K562 (cell line): ENCODE results near the gene ARMC8. TPM values are rescaled to one million over a fixed set of nuclear protein-coding genes. Genes with fewer than 3 reads are reported as not detected.

Experiments
- CAMTA2 ChIP-seq: fragments of 250-450 bp; sonication (Bioruptor Pico); conservative IDR thresholded peaks from 2 replicates; pipeline ENCODE4 v1.5.1; 2022
- DIDO1 ChIP-seq: fragments of 450-650 bp; IDR thresholded peaks from 2 replicates; pipeline ENCODE4 v1.6.1; 2016; ENCODE audit warnings: low read depth, missing biosample characterization, missing genetic modification characterization
- NR1H2 ChIP-seq: sonication (generic); formaldehyde crosslinking; IDR thresholded peaks from 2 replicates; pipeline ENCODE4 v1.4.0; 2020; ENCODE audit warnings: mild to moderate bottlenecking, missing genetic modification reagents
- STAT5A ChIP-seq: IDR thresholded peaks from 2 replicates; pipeline ENCODE4 v1.6.1; 2012; ENCODE audit warnings: low read length, inconsistent platforms, borderline replicate concordance
- ZNF124 ChIP-seq: sonication (generic); formaldehyde crosslinking; IDR thresholded peaks from 2 replicates; pipeline ENCODE4 v1.8.1; 2022; ENCODE audit warnings: missing genetic modification reagents
- polyA plus RNA-seq, 8 experiments: library from polyadenylated mRNA; depleted of rRNA in 4 of 8; stranded (reverse) in 5 of 8; unstranded in 3 of 8; fragments of >200 nt; fragmentation: Nextera tagmentation in 2 of 8; fragmentation: Illumina TruSeq in 1 of 8; extraction: Ambion mirVana in 2 of 8; extraction: Trizol in 1 of 8; gene quantifications; 2 replicates each; pipeline versions ENCODE4 v1.2.1 to v1.2.3, GENCODE V29; 2011 to 2014; ENCODE audit warnings: inconsistent platforms in 1 of 8, missing spikeins in 1 of 8
- total RNA-seq, 7 experiments: library from RNA; depleted of rRNA in 6 of 7; stranded (reverse); fragments of >200 nt in 6 of 7; fragmentation: Illumina TruSeq in 2 of 7; extraction: Trizol in 2 of 7; gene quantifications; 2 replicates each; pipeline versions ENCODE4 v1.2.1 to v1.2.3, GENCODE V29; 2011 to 2021; ENCODE audit warnings: low replicate concordance in 1 of 7
- TF ChIP-seq, protein P1 (sequence below): fragments of 450-650 bp; IDR thresholded peaks from 2 replicates; pipeline ENCODE4 v1.6.1; 2016; ENCODE audit warnings: mild to moderate bottlenecking, moderate library complexity
- TF ChIP-seq, protein P2 (sequence below): fragments of 450-650 bp; IDR thresholded peaks from 2 replicates; pipeline ENCODE4 v1.7.0; 2016; ENCODE audit warnings: borderline replicate concordance
- TF ChIP-seq, protein P3 (sequence below): fragments of 250-450 bp; sonication (Bioruptor Pico); IDR thresholded peaks from 2 replicates; pipeline ENCODE4 v1.5.0; 2021; ENCODE audit warnings: mild to moderate bottlenecking, borderline replicate concordance
- TF ChIP-seq, protein P4 (sequence below): fragments of 450-650 bp; formaldehyde crosslinking; IDR thresholded peaks from 2 replicates; pipeline ENCODE4 v1.4.0; 2020; ENCODE audit warnings: mild to moderate bottlenecking, mixed read lengths

ARMC8 gene
- total and polyA plus RNA-seq, 9 of the 15 experiments (the other 6 are each of a cell fraction or from before 2014, with no cell fraction given), result 22.4 to 76.1 (median 37.3) TPM

DNA sequence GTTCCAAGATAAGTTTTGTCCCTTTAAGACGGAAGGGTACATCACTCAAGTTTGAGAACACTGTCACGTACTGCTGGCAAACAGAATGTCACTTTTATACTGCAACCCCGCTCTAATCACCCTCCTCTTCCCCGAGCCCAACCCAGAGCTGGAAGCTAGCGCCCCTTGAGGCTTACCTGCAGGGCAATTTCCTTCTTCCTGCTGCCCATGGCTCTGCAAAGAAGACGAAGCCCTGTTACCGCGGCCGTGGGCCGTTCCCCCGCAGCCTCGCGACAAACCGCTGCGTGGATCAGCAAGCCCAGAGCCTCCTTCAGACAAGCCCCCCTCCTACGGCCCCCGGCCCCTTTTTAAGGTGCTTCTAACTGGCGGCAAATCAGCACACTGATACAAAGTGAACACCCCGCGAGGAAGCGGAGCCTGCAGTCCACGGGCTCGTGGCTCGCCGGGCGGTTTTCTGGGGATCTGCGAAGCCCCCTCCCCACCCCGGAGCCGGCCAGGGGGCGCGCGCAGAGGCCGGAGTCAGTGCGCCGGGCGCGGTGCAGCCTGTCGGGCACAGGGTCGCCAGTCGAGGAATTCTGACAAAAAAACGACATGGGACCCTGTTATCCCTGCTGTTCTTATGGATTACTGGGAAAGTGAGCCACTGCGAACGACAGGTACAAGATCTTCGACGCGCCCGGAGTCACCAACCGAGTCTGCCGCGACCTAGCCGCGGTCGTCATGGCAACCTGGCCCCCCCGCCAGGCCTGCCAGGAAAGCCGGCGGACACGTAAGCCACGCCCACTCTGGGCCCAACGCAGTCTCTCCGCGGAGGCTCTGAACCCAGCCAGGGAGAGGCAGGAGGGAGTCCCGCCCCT is 142.3 kb downstream of the ARMC8 start, which contains the start of gene NME9 (continued):
- TF ChIP-seq, protein P1, sequence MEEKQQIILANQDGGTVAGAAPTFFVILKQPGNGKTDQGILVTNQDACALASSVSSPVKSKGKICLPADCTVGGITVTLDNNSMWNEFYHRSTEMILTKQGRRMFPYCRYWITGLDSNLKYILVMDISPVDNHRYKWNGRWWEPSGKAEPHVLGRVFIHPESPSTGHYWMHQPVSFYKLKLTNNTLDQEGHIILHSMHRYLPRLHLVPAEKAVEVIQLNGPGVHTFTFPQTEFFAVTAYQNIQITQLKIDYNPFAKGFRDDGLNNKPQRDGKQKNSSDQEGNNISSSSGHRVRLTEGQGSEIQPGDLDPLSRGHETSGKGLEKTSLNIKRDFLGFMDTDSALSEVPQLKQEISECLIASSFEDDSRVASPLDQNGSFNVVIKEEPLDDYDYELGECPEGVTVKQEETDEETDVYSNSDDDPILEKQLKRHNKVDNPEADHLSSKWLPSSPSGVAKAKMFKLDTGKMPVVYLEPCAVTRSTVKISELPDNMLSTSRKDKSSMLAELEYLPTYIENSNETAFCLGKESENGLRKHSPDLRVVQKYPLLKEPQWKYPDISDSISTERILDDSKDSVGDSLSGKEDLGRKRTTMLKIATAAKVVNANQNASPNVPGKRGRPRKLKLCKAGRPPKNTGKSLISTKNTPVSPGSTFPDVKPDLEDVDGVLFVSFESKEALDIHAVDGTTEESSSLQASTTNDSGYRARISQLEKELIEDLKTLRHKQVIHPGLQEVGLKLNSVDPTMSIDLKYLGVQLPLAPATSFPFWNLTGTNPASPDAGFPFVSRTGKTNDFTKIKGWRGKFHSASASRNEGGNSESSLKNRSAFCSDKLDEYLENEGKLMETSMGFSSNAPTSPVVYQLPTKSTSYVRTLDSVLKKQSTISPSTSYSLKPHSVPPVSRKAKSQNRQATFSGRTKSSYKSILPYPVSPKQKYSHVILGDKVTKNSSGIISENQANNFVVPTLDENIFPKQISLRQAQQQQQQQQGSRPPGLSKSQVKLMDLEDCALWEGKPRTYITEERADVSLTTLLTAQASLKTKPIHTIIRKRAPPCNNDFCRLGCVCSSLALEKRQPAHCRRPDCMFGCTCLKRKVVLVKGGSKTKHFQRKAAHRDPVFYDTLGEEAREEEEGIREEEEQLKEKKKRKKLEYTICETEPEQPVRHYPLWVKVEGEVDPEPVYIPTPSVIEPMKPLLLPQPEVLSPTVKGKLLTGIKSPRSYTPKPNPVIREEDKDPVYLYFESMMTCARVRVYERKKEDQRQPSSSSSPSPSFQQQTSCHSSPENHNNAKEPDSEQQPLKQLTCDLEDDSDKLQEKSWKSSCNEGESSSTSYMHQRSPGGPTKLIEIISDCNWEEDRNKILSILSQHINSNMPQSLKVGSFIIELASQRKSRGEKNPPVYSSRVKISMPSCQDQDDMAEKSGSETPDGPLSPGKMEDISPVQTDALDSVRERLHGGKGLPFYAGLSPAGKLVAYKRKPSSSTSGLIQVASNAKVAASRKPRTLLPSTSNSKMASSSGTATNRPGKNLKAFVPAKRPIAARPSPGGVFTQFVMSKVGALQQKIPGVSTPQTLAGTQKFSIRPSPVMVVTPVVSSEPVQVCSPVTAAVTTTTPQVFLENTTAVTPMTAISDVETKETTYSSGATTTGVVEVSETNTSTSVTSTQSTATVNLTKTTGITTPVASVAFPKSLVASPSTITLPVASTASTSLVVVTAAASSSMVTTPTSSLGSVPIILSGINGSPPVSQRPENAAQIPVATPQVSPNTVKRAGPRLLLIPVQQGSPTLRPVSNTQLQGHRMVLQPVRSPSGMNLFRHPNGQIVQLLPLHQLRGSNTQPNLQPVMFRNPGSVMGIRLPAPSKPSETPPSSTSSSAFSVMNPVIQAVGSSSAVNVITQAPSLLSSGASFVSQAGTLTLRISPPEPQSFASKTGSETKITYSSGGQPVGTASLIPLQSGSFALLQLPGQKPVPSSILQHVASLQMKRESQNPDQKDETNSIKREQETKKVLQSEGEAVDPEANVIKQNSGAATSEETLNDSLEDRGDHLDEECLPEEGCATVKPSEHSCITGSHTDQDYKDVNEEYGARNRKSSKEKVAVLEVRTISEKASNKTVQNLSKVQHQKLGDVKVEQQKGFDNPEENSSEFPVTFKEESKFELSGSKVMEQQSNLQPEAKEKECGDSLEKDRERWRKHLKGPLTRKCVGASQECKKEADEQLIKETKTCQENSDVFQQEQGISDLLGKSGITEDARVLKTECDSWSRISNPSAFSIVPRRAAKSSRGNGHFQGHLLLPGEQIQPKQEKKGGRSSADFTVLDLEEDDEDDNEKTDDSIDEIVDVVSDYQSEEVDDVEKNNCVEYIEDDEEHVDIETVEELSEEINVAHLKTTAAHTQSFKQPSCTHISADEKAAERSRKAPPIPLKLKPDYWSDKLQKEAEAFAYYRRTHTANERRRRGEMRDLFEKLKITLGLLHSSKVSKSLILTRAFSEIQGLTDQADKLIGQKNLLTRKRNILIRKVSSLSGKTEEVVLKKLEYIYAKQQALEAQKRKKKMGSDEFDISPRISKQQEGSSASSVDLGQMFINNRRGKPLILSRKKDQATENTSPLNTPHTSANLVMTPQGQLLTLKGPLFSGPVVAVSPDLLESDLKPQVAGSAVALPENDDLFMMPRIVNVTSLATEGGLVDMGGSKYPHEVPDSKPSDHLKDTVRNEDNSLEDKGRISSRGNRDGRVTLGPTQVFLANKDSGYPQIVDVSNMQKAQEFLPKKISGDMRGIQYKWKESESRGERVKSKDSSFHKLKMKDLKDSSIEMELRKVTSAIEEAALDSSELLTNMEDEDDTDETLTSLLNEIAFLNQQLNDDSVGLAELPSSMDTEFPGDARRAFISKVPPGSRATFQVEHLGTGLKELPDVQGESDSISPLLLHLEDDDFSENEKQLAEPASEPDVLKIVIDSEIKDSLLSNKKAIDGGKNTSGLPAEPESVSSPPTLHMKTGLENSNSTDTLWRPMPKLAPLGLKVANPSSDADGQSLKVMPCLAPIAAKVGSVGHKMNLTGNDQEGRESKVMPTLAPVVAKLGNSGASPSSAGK, result peak; percentile 43; the same call in 1 of the 2 replicates
- TF ChIP-seq, protein P2, sequence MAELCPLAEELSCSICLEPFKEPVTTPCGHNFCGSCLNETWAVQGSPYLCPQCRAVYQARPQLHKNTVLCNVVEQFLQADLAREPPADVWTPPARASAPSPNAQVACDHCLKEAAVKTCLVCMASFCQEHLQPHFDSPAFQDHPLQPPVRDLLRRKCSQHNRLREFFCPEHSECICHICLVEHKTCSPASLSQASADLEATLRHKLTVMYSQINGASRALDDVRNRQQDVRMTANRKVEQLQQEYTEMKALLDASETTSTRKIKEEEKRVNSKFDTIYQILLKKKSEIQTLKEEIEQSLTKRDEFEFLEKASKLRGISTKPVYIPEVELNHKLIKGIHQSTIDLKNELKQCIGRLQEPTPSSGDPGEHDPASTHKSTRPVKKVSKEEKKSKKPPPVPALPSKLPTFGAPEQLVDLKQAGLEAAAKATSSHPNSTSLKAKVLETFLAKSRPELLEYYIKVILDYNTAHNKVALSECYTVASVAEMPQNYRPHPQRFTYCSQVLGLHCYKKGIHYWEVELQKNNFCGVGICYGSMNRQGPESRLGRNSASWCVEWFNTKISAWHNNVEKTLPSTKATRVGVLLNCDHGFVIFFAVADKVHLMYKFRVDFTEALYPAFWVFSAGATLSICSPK, result no peak
- TF ChIP-seq, protein P3, sequence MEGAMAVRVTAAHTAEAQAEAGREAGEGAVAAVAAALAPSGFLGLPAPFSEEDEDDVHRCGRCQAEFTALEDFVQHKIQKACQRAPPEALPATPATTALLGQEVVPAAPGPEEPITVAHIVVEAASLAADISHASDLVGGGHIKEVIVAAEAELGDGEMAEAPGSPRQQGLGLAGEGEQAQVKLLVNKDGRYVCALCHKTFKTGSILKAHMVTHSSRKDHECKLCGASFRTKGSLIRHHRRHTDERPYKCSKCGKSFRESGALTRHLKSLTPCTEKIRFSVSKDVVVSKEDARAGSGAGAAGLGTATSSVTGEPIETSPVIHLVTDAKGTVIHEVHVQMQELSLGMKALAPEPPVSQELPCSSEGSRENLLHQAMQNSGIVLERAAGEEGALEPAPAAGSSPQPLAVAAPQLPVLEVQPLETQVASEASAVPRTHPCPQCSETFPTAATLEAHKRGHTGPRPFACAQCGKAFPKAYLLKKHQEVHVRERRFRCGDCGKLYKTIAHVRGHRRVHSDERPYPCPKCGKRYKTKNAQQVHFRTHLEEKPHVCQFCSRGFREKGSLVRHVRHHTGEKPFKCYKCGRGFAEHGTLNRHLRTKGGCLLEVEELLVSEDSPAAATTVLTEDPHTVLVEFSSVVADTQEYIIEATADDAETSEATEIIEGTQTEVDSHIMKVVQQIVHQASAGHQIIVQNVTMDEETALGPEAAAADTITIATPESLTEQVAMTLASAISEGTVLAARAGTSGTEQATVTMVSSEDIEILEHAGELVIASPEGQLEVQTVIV, result no peak
- TF ChIP-seq NR1H2 (no peak), ZNF124 (CRISPR knock-in tag) (no peak), DIDO1 (tag) (no peak), CAMTA2 (no peak), STAT5A (no peak)
- TF ChIP-seq, protein P4, sequence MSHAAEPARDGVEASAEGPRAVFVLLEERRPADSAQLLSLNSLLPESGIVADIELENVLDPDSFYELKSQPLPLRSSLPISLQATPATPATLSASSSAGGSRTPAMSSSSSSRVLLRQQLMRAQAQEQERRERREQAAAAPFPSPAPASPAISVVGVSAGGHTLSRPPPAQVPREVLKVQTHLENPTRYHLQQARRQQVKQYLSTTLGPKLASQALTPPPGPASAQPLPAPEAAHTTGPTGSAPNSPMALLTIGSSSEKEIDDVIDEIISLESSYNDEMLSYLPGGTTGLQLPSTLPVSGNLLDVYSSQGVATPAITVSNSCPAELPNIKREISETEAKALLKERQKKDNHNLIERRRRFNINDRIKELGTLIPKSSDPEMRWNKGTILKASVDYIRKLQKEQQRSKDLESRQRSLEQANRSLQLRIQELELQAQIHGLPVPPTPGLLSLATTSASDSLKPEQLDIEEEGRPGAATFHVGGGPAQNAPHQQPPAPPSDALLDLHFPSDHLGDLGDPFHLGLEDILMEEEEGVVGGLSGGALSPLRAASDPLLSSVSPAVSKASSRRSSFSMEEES (CRISPR knock-in tag), result no peak
